ENCODE measurements around the gene MBLAC2.

DNA sequence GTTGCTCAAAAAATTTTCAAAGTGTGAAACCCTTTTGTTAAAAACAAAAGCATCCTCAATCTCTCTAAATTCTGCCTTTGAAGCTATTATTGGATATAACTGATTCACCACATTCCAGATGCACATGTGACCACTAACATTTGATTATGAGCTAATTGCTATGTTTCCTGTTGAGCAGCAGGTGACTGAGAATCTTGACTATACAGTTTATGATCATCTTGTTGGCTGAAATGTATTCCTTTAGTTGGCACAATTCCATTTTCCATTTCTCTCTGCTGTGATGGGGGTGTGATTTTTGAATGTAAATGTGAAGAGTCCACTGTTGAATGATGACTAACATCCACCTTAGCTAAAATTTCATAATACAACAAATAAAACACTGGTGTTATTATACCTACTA, 44.1 kb upstream of the MBLAC2 start:
- no peak for TF ChIP-seq EZH2phosphoT487 (IDR thresholded peaks at IDR 0.05; ENCODE audit: borderline replicate concordance, low read depth, low read length)
- TF ChIP-seq, protein P1, sequence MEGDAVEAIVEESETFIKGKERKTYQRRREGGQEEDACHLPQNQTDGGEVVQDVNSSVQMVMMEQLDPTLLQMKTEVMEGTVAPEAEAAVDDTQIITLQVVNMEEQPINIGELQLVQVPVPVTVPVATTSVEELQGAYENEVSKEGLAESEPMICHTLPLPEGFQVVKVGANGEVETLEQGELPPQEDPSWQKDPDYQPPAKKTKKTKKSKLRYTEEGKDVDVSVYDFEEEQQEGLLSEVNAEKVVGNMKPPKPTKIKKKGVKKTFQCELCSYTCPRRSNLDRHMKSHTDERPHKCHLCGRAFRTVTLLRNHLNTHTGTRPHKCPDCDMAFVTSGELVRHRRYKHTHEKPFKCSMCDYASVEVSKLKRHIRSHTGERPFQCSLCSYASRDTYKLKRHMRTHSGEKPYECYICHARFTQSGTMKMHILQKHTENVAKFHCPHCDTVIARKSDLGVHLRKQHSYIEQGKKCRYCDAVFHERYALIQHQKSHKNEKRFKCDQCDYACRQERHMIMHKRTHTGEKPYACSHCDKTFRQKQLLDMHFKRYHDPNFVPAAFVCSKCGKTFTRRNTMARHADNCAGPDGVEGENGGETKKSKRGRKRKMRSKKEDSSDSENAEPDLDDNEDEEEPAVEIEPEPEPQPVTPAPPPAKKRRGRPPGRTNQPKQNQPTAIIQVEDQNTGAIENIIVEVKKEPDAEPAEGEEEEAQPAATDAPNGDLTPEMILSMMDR (conservative IDR thresholded peaks at IDR 0.05; ENCODE audit: low read length): no peak

All from OCI-LY7 (cell line).